Loucy (cell line): Measurements from ENCODE around the gene RTF1.

Experiments used
- EZH2phosphoT487 ChIP-seq: fragments of 200-600 bp; IDR thresholded peaks from 2 replicates; pipeline ENCODE4 v1.6.1; 2018; ENCODE audit warnings: antibody characterized with exemption, mild to moderate bottlenecking, moderate library complexity, borderline replicate concordance
- TF ChIP-seq, protein P1 (sequence below): fragments of 200-600 bp; sonication (generic); conservative IDR thresholded peaks from 2 replicates; pipeline ENCODE4 v1.5.1; 2014; ENCODE audit warnings: mild to moderate bottlenecking, antibody characterized with exemption, low read length

DNA sequence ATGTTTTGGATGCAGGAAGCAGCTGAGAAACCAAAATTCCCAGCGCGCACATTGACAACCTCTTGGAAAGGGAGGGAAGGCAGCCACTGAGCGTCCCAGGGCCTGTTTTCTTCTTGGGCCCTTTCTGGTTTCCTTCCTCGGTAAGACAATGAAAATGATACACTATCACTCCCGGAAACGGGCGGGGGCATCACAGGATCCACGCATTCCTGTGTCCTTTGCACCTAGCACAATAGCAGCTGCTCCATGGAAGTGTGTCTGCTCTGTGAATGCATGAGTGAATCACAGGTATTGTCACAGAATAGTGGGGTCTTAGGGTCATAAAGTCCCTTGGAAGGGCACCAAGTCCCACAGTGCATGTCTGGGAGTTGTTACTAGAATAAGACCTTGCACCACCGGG lies 70.5 kb downstream of the RTF1 start:
- TF ChIP-seq, protein P1, sequence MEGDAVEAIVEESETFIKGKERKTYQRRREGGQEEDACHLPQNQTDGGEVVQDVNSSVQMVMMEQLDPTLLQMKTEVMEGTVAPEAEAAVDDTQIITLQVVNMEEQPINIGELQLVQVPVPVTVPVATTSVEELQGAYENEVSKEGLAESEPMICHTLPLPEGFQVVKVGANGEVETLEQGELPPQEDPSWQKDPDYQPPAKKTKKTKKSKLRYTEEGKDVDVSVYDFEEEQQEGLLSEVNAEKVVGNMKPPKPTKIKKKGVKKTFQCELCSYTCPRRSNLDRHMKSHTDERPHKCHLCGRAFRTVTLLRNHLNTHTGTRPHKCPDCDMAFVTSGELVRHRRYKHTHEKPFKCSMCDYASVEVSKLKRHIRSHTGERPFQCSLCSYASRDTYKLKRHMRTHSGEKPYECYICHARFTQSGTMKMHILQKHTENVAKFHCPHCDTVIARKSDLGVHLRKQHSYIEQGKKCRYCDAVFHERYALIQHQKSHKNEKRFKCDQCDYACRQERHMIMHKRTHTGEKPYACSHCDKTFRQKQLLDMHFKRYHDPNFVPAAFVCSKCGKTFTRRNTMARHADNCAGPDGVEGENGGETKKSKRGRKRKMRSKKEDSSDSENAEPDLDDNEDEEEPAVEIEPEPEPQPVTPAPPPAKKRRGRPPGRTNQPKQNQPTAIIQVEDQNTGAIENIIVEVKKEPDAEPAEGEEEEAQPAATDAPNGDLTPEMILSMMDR = no peak
- TF ChIP-seq EZH2phosphoT487 = no peak
